Peyer's patch (tissue), 4 donors: ENCODE results near the gene SPATA22.

Source experiments
- CTCF ChIP-seq, 6 experiments: fragments of 450-650 bp in 4 of 6; fragments of 200-600 bp in 2 of 6; sonication (generic) in 1 of 6; IDR thresholded peaks; one replicate each; pipeline ENCODE4 v1.5.1; 2017 to 2019; ENCODE audit warnings: antibody characterized with exemption in 6 of 6, mild to moderate bottlenecking in 3 of 6, moderate library complexity in 1 of 6
- POLR2A ChIP-seq, 2 donors: fragments of 450-650 bp; IDR thresholded peaks; one replicate each; pipeline ENCODE4 v1.5.1; 2017; ENCODE audit warnings: antibody characterized with exemption in 2 of 2, mild to moderate bottlenecking in 2 of 2, moderate library complexity in 2 of 2

- TF ChIP-seq CTCF (IDR thresholded peaks at IDR 0.05) (no peak), POLR2A (IDR thresholded peaks at IDR 0.05) (no peak)
These were observed 29.7 kb upstream of the SPATA22 start for GRCh38 chr17:3501344-3501743.
